HT-29 (cell line): ENCODE data around the gene EDIL3. TPM values are rescaled to one million over a fixed set of nuclear protein-coding genes. Genes with fewer than 3 reads are reported as not detected.
"Not testable (repeated sequence)": the region's sequence is repeated elsewhere in the genome, so short reads cannot be mapped to it uniquely, and the experiment has no call there.

Experiments
- DNase-seq: peaks from one replicate; pipeline ENCODE4 v3.0.0-alpha.2; 2015; ENCODE audit warnings: low spot score
- total RNA-seq: library from RNA; depleted of rRNA; stranded (reverse); fragments of >200 nt; shearing (Covaris generic); gene quantifications from 2 replicates; pipeline ENCODE4 v1.2.3, GENCODE V29; 2014

The EDIL3 gene
- total RNA-seq, 1 experiment from 2014 or later, result not detected

DNA sequence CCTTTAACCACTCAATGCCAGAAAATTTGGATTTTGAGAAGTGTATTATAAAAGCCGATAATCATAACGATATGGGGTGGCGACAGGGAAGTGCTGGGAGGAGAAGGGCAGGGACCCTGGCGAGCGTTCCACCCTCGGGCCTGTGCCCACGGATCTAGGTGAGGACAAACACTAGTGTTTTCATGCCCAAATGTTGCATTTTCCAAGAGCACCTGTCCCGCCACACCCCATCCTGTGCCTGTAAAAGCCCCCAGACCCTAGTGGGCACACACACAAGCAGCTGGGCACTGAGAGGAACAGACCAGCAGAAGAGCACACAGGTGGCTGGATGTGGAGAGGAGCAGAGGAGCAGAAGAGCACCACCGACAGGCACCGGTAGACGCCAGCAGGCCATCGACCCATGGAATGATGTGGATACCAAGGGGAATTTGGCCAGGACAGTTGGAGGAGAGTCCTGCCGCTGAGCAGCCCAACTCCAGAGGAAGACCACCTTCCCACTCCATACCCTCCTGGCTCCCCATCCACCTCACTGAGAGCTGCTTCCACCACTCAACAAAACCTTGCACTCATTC is 315.0 kb downstream of the EDIL3 start:
- DNase-seq, result no peak

DNA sequence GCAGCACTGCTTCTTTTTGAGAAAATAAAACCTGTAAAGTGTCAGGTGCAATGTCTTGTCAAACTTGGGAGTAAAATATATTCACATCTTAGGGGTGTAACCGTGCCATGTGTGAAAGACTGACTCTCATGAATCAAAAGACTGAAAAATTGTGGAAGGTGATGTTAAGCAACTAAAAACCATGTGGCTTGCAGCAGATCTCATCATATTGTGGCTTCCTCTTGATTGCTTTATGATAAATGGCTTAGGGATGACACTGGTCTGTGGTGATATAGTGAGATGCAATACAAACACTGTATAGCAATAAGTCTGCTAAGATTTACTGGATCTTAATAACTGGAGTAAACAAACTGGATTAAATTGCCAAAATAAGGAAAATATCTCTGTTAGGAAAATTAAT is 321.6 kb downstream of the EDIL3 start:
- no peak for DNase-seq

DNA sequence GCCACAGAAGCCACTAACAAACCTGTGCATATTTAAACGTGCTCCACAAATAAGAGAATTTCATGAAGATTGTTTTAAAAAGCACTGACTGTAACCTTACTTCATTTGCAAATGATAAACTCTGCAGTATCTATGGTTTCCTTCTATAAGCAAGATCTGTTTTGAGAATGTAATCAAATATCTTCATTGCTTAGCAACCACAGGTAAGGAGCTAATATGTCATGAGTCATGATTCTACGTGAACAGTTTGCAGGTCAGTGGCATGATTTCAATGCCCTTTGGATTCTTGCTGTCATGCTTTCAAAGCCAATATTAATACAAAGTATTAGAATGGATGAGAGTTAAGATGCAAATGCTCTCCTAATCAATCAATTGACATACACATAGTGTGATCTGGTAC is 325.0 kb downstream of the EDIL3 start:
- DNase-seq, result no peak

DNA sequence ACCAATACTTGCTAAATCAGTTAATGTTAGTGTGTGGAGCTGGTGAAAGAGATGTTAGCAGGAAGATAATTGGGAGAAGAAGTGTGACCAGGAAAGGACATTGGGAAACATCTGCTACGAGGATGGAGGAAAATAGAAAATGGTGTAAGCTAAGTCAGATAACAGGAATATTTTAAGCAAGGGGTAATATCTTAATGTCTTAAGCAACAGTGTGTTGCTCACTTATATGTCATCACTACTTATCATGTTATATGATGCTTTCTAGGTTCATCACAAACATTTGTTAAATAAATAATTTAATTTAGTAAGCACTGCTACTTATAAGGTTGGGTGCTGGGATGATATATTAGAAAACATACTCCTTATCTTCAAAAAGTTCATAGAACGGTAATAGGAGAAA is 326.1 kb downstream of the EDIL3 start:
- DNase-seq, result no peak

DNA sequence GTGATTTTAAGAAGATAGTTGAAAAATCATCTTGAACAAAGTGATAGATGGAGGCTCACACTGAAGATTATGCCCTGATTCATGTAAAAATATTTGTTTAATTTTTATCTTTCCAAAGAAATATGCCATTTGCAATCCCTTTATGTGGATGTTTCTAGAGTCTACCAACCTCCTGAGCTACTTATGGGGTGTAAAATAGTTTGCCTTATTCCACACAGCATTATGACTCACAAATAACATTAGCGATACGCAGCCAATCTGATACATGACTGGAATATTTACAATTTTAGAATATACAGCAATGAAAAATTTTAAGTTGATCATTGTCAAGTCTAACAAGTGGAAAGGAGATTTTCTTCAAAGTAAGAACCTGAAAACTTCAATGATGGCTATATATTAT is 327.5 kb downstream of the EDIL3 start:
- no peak for DNase-seq

DNA sequence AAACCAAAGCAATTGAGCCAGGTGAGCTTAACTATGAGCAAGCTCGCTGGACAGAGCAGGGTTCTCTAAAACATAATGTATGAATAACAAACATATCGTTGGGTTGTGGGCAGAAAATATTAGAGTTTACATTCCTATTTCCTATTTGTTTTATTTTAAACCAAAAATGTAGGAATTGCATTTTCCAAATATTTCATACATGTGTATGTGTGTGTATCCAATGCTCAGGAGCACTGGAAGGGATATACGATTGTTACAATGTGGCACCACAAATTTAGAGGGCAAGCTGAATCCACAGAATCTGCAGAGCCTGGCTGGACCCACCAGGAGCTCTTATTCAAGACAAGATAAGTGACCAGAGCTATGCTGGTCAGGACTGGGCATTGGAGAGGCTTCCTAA is 338.7 kb downstream of the EDIL3 start:
- DNase-seq, result no peak

DNA sequence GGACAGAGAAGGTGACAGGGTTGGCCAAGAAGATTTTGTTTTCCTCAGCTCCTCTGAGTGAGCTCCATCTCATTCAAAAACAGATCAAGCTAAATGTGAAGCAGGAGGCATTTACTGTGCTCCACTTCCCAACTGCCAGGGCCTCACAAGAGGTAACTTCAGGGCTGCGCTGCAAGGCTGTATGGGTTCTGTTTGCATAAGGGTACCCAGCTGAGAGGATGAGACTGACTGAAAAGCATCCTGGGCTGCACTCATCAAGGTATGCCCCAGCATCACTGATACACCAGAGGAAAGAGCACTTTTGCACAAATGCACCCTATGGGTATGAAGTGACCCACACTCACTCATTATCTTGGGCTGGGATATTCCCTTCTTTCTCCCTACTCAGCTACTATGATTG is 347.8 kb downstream of the EDIL3 start:
- DNase-seq, result no peak

DNA sequence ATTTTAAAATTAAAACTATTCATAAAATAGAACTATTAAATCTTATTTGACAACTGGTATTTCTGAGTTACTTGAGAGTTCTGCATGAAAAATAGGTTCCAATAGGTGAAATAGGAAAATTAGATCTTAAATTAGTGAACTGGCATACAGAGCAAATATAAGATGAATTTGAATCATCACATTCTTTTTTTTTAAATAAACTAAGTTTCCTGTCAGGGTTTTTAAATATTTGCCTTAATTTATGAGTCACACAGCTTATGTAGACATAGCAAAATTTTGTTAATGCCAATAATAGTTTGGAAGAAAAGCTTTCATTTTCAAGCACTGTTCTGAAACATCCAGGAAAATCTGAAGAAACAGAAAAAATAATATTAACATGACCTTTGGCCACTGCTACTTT is 352.4 kb downstream of the EDIL3 start:
- no peak for DNase-seq

DNA sequence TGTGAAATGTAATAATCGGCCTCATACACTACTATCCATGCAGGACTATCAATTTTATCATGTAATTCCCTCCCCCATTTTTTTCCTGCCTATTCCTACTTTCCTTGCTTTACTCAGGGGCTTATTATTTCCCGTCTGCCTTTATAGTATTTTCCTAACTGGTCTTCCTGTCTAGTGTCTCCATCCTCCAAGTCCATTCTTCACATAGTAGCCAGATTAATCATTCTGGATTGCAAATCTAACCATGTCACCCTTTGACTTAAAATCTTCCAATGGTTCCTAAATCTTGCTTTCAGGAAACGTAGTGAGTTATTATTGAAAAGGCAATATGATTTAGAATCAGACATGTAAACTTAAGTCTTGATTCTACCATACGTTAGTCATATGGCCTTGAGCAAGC is 356.6 kb downstream of the EDIL3 start:
- no peak for DNase-seq

DNA sequence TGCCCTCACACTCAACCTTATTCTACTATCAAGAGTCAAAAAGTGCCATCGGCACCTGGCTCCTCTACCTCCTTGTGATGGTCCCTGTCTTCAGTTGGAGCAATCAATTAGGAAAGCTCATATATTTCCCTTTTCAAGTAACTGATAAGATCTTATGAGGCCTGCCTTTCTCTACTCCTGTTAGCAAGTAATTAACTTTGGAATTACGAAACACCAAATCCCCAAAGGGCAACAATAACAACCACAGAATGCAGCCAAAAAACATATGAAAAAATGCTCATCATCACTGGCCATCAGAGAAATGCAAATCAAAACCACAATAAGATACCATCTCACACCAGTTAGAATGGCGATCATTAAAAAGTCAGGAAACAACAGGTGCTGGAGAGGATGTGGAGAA is 366.2 kb downstream of the EDIL3 start:
- DNase-seq, result not testable (repeated sequence)

DNA sequence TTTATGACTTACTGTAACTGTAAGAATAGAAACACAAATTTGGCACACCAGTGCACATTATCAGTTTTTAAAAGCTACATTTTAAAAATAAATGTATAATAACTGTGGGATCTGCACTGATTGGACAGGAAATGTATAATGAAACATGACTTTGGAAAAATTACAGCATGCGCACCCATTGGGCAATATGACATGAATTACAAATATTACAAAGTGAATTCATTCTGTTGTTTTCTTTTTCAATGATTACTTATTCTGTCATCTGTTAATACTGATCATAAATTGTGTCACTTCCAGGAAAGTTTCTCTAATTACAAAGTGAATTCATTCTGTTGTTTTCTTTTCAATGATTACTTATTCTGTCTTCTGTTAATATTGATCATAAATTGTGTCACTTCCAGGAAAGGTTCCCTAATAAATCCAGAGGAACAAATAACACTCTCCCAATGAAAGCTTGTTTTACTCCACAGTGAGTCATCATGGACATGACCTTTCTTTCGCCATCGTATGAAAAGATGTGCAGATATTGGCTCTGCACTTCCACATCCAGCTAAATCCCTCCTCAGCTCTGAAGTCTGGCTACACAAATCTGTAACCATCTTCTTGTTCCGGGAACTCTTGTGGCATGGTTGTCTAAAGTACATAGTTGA is 367.0 kb downstream of the EDIL3 start:
- no peak for DNase-seq

DNA sequence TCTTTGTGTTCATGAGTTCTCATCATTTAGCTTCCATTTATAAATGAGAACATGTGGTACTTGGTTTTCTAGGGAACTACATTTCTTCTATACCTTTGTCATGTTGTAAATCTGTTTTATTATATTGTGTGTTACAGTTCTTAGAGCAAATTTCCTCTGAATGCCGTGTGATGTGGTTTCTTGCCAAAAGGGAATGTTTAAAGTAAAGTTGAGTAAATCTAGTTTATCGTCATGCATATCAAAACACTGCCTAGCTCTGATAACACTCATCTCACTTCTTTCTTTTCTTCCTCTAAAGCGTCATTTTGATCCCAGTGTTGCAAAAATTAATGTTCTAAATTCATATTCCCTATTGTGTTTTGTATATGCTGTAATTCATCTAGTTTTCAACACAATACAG is 368.6 kb downstream of the EDIL3 start:
- no peak for DNase-seq

DNA sequence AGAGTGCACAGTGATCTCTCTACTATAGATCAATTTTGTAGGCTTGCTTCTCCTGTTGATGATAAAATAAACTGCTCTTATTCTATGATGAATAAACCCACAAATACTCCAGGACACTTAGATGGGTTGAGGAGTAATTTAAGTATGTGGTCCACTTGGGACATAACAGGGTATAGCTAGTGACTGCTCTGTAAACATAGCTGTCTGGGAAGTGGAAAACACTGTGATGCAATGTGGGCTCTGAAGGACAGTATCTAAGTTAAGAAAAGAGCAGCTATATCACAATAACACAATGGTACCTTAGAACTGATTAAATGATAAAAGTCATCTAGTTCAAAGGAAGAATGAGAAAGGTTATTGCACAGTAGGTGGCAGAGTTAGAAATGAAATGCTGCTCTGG is 369.7 kb downstream of the EDIL3 start:
- no peak for DNase-seq

DNA sequence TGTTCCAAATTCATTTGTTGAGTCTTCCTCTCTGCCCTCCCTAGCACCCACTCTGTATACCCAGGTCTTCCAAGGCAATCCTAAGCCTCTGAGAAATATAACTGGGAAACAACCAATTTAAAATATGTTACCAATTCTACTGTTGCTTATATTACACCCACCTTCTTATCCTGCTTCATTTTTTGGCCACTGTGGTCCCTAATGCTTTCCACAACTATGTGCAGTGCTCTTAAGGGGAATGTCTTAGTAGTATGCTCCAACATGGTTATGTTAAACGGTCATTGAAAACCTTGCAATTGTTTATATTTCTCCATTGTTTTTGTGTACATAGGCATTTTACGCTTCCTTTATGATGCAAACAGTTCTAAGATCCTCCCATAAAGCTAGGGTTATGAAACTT is 390.9 kb downstream of the EDIL3 start:
- DNase-seq, result no peak

DNA sequence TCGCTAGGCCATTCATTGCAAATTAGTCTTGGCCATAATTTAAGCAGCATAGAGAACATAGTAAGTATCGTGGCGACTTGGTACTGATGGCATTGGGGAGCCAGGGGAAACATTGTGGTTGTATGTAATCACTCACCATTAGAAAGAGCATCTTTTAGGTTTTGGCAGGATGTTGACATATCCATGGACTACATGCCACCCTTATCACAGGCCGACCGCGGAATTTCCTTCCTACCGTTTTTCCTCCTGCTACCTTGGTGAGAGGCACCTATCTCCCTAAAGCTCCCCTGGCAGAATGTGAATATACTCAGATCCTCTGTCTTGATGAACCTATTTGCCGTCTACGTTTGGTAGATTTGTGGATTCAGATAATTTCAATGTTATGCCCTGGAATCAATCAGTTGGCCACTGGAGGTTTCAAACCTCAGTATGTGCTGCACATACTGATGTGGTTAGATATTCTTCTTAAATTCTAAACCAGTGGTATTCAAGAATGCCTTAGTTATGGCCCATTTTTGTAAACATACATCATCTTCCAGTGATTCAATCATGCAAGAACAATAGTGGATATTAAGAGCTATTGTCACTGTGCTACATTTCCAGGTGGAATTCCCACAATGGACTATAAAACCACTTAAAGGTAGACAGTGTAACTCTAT is 393.0 kb downstream of the EDIL3 start:
- no peak for DNase-seq

DNA sequence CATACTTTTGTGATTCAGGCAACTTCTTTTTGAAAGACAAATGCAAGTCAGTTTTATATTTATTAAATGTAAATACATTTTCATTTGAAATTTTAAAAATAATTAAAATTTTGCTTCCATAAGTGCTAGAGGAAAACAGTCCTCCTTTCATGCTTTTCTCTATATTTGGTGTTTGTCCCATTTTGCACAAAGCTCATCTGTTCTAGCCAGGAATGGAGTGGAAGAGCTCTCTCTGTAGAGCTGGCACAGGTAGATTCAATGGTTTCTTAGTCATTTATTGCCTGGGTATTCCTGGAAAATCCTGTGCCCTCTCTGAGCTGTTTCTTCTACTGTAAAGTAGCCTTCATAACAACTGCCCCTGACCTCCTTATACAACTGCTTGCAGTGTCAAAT is 396.4 kb downstream of the EDIL3 start:
- DNase-seq, result no peak

DNA sequence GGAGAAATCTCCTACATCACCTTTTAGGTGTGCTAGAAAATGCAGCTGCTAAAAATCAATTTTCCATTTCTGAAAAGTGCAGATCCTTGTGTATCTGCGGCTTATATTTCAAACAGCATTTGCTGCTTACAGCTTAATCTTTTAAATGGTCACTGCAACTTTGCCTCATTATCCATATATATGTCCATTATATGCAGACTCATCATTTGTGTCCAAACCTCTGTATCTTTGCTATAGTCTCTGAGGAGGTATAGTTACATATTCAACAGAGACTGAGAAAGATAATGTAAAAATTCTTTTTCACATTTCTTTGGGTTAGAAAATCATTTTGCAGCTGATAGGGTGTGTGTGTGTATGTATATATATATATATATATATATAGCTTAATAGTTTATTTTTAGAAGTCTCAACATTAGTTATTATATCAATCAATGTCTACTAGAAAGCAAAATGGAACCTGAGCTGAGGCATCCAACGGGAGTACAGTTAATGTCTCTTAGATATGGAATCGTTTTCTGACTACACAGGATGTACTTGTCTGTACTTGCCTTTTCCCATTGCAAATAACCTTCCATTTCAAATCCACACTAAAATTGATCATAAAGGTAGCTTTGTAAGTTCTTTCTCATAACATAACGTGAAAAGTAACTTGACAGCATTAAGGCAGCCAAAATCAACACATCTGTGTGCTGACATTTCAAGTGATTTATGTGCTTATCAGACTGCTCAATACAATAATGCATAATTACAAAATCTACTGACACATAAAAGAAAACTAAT is 397.0 kb downstream of the EDIL3 start:
- no peak for DNase-seq

DNA sequence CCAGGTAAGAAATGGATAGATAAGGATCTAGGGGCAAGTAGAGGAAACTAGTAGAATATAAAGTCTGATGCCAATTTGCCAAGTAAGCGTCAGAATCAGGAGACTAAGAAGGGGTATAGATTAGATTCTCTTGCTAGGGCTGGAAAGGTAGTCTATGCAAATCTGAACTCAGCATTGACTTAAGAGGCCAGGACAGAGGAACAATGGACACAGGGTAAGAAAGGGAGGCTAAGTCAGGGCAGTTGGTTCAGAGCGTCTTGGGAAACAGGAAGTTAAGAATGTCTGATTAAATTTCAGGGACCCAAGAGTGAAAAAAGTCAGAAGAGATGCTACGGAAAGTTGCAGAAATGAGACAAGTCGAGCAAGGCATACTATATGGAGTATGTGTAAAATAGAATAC is 400.8 kb downstream of the EDIL3 start:
- DNase-seq, result no peak

DNA sequence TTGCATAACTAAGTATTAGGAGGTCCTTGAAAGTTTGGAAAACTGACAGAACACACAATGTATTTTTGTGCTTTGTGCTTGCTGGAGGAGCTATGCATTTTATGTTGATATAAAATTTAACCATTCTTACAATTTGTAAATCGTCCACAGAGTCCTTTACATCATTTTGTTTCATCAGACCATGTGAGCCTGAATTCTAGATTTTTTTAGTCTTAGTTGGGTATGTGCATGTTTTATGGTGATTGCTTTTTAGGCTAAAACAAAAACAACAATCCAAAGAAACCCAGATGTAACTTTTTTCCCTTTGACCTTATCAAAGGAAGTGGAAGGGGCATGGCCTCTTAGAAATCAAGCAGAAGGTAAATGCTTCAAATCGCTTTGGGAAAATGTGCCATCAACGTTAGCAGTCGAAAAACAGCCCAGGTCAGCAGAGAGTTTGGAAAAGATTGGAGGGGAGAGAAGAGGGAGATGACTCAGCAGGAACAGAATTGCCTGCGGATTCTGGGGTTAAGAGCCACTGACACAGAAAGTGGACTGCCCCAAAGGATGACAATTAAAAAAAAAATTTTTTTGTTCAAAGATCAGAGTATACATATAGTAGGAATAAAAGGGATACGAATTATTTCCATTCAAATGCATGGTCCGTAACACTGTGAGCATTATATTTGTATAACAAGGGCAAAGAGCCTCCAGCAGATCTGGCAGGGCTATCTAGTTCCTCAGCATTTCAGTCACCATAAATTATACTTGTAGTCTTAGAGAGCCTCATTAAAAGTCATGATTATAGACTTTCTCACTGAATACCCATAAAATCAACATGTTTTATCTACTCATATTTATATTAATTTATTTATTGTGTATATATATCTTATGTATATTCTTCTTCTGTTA is 410.5 kb downstream of the EDIL3 start:
- no peak for DNase-seq

DNA sequence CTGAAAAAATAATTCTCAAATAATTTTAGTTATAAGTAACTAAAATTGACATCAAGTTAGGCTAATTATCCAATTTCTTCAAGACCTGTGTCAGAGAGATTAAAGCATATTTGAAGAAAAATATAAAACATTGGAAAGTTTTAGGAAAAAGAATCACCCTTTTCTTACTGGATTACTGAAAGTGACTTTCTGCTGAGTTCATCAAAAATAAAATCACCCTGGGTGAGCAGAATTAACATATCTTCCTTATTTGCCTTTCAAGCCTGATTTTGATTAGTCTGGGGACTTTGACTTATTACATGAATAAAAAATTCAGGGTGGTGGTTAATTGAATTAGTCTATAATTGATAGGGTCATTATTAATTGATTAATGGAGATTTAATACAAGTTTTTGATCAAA is 411.8 kb downstream of the EDIL3 start:
- no peak for DNase-seq

DNA sequence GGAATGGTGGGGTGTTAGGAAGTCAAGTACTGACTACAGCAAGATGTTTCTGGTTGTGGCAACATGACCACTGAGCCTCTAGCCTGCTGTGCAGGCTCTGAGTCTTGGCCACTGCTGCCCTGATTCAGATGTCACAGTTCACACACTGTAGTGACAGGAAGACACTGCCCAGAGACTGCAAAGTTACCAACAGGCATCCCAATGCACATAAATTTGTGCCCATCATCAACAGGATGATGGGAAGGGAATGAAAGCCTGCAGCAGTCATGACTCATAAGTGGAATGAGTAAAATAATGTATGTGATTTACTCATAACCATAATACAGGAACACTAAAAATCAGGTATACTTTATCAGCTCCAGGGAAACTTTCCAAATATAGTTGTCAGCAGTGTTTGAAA is 412.4 kb downstream of the EDIL3 start:
- no peak for DNase-seq

DNA sequence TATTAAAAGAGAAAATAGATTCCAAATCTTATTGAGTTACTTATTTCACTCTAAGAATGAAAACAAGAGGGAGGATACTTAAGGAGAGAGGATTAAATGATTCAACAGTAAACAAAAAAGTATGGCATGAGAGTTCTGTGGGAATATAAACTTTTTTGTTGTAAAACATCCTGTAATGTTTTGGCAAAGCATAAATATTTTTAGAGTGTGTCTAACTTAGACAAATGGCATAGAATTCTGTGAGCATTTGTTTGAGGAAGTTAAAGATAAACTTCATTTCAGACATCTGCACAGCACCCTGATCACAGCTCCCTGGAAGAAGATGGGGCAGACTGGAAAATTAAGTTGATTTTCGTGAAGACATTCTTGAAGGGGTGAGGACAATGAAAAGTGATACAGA is 417.3 kb downstream of the EDIL3 start:
- no peak for DNase-seq
